Right ventricle myocardium superior (tissue), 1 donor: ENCODE measurements around the gene ITGBL1. TPM values are rescaled to one million over a fixed set of nuclear protein-coding genes. Genes with fewer than 3 reads are reported as not detected.

Experiments
- ATAC-seq: fragments of 200-7000 bp; cut with Tn5 transposase; one replicate; pipeline ENCODE4 v1.9.1; 2020; ENCODE audit warnings: mild to moderate bottlenecking; ENCODE audit not compliant: poor library complexity
- DNase-seq: peaks from one replicate; pipeline ENCODE4 v3.0.0-alpha.2; 2020
- intact Hi-C: fragments of 100-400 bp; cut with DNase I; formaldehyde crosslinking; loops from one replicate; pipeline ENCODE4 v1.11.2; 2022
- total RNA-seq: library from RNA; stranded (reverse); fragmentation: NEBNext Ultra II Directional; extraction: Animal tissue kit (Norgen Biotek cat#: 25700); gene quantifications from one replicate; pipeline ENCODE4 v1.2.1, GENCODE V29; 2021
- donor health status: DM: no; HTN: yes; CAD: no; lungs with severe emphysema.

Gene ITGBL1
- total RNA-seq, 1 donor from 2014 or later: 6.8 TPM

DNA sequence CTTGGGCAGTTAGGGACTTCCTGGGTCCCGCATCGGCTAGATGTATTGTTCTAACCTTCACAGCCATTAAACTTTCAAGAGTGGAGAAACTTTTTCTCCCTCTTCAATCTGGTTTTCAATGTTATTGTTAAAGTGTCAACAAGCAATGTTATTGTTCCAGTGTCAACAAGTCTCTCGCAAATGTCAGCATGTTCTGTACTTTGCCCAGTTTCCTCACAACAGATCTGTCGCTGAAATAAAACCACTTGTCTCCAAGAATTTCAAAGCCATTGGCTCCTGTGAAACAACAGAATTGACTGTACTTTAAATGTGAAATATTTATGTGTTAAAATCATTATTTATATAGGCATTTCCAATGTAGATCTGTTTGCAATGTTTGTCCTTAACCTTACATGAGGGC is 138.0 kb downstream of the ITGBL1 start:
- intact Hi-C loops: no loop called here
- ATAC-seq (no peak), DNase-seq (no peak)

GRCh38 chr13:101594936-101595335 is 142.5 kb downstream of the ITGBL1 start:
- ATAC-seq: no peak
- intact Hi-C loops: no loop called here
- DNase-seq: no peak

DNA sequence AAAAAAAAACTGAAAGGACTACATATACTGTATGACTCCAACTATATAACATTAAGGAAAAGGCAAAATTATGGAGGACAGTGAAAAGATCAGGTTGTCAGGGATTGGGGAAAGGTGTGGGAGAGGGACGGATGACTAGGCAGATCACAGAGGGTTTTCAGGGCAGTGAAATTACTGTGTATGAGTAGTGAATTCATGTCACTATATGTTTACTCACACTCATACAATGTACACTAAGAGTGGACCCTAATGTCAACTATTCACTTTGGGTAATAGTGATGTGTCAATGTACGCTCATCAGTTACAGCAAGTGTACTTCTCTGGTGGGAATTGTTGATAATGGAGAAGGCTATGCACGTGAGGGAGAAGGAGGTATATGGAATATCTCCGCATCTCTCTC is 144.3 kb downstream of the ITGBL1 start:
- intact Hi-C loops: no loop called here
- DNase-seq (no peak), ATAC-seq (no peak)

GRCh38 chr13:101611491-101612475 is 159.3 kb downstream of the ITGBL1 start:
- intact Hi-C loops: no loop called here
- no peak for ATAC-seq
- DNase-seq: no peak

DNA sequence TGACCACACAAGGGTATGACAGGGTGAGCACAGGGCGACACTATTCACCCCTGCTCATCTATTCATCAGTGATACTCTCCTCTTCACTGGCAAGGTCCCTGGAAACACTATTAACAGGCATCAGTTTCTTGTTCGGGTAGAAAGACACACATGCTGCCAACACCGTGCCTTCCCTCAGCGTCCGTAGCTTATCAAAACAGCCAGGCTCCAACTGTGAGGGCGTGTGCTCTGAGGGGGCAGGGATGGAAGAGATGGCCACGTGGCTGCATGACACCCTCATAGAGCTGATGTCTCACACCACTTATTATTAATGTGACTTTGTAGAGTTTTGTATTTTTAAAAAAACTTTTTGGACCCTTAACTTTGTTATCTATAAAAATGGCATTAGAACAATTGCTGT is 160.3 kb downstream of the ITGBL1 start:
- ATAC-seq (no peak), DNase-seq (no peak)
- intact Hi-C loops: no loop called here

DNA sequence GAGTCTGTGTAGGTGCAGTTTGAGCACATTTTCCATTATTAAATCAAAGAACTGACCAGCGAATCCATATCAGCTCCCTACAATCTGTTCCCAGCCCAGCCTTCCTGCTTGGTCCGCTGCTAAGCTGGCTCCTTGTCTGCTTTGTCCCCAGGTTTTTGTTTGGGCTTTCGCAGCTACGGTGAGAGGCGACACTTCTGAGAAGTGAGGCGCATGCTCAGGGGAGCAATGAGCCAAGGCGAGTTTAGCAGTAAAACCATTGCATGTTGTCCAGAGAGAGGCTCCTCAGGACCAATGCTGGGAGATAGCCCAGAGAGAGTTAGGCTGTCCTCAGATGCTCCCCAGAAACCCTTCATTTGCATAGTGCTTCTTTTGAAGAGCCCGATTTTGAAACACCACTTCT is 162.0 kb downstream of the ITGBL1 start:
- intact Hi-C loops: no loop called here
- ATAC-seq (no peak), DNase-seq (no peak)

- ATAC-seq (no peak), DNase-seq (no peak)
- intact Hi-C loops: no loop called here
Observed at GRCh38 chr13:101618440-101619187, 166.1 kb downstream of the ITGBL1 start.

DNA sequence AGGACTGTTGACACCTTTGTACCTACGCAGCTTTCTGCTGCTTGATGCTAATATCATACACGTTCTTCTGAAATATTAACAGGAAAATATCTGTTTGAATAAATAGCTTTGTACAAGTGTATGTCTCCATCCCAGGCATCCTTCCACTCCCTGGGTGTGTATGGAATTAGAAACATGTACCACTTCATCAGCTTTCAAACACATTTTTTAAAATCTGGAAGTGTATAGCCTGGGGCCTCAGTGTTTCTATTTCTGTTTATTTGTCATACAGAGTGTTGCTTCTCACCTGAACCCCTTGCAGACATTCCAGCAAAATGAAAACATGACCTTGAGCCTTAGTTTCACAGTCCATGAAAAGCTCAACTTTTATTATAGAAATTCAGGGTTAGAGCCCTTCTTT is 168.6 kb downstream of the ITGBL1 start:
- DNase-seq: no peak
- intact Hi-C loops: no loop called here
- no peak for ATAC-seq

DNA sequence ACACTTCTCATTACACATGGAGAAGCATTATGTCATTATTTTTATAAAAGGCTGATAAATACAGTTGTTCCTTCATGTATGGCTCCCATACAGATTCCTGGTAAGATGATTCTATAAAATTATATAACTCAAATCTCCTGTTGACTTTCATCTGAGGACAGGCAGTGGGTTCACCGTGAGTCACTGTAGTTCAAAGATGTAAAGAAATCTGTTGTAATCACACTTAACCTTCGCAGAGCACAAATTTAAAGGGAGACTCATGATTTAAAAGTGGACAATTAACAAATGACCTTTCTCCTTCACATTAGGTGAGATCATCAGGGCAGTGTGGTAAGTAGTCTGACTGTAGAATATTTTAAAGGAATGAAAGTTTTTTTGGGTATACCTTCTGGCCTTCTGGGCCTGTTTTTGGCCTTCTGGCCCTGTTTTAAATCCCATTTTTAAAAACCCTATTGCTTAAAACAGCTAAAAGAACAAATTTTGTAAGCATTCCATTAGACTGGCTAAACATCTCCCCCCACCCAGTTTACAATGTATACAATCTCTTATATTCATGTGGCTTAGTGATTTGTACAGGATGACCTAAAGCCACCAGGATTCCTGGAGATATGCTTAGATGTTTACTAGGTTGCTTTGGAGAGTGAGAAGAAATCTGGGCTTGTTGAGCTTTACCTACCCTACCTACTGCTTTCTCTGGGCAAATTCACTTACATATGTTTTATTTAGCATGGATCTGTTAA is 171.2 kb downstream of the ITGBL1 start:
- DNase-seq: no peak
- no peak for ATAC-seq
- intact Hi-C loops: no loop called here

- intact Hi-C loops: no loop called here
- ATAC-seq (no peak), DNase-seq (no peak)
Observed at GRCh38 chr13:101624210-101624922, 171.9 kb downstream of the ITGBL1 start.

- DNase-seq: no peak
- intact Hi-C loops: no loop called here
- ATAC-seq: no peak
Observed at GRCh38 chr13:101624981-101625380, 172.5 kb downstream of the ITGBL1 start.

DNA sequence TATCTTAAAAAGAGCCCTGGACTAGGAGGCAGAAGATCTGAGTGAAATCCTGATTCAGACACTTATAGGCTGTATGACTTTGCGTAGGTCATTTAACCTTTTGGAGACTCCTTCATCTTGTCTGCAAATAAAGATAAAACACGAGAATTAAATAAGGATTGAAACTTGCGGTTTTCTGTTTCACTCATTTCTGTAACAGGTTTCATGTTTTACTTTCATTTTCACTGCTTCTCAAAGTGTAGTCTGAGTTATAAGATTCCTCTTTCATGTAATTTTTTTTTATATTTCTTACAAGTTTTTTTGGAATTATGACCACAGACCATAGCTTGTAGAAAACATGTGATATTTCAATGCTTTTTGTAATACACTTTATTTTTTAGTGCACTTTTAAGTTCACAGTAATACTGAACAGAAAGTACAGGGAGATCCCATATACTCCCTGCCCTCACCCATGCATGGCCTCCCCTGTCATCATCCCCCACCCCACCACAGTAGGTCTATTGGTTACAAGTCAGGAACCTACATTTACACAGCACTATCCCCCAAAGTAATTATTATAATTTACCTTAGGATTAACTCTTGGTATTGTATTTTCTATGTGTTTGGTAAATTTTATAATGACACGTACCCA is 174.6 kb downstream of the ITGBL1 start:
- intact Hi-C loops: no loop called here
- DNase-seq: no peak
- ATAC-seq: peak; percentile 45

DNA sequence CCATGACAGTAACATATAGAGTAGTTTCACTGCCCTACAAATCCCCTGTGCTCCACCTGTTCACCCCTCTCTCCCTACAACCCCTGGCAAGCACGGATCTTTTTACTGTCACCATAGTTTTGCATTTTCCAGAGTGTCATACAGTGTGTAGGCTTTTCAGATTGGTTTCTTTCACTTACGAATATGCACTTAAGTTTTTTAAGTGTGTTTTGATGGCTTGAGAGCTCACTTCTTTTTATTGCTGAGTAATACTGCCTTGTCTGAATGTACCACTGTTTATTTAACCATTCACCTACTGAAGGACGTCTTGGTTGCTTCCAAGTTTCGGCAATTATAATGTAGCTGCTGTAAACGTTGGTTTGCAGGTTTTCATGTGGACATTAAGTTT is 175.1 kb downstream of the ITGBL1 start:
- ATAC-seq: peak; percentile 34
- DNase-seq: no peak
- intact Hi-C loops: no loop called here

- intact Hi-C loops: no loop called here
- ATAC-seq (no peak), DNase-seq (no peak)
Observed at GRCh38 chr13:101628900-101629299, 176.4 kb downstream of the ITGBL1 start.

GRCh38 chr13:101631395-101631794 is 178.9 kb downstream of the ITGBL1 start:
- DNase-seq (no peak), ATAC-seq (no peak)
- intact Hi-C loops: no loop called here

DNA sequence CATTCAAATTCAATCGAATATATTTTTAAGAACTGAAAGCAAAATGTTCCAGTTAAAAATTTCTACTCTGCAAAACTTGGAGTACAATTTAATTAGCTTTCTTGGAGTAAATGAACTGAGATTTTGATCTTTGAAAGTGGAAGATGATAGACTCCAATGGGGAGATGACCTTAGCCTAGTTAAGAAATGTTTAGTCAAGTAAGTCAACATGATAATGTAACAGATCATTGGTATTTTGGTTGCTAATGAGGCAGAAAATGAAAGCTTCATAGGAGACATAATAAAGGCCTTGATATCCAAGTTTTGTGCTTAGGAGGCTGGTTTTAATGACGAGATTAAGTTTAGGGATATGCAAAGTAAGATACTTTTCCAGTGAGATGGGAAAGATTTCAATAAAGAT is 181.7 kb downstream of the ITGBL1 start:
- no peak for ATAC-seq
- intact Hi-C loops: no loop called here
- no peak for DNase-seq

- no peak for DNase-seq
- no peak for ATAC-seq
- intact Hi-C loops: no loop called here
Observed at GRCh38 chr13:101639711-101640110, 187.2 kb downstream of the ITGBL1 start.

GRCh38 chr13:101640788-101641400 is 188.4 kb downstream of the ITGBL1 start:
- no peak for ATAC-seq
- intact Hi-C loops: no loop called here

More at GRCh38 chr13:101640788-101641400, 188.4 kb downstream of the ITGBL1 start:
- DNase-seq: no peak
